ENCODE results near the gene EEF1AKMT2. TPM values are rescaled to one million over a fixed set of nuclear protein-coding genes. Genes with fewer than 3 reads are reported as not detected.

Gene EEF1AKMT2
- total and polyA plus RNA-seq, 9 of the 15 experiments (the other 6 are each of a cell fraction or from before 2014, with no cell fraction given) = 9.3 to 34.3 (median 23.7) TPM

- TF ChIP-seq SMAD2 (IDR thresholded peaks at IDR 0.05; ENCODE audit: low read depth, low read length) = no peak
- no peak for TF ChIP-seq BCL6 (CRISPR knock-in tag; IDR thresholded peaks at IDR 0.05)
- TF ChIP-seq ZFP30 (CRISPR knock-in tag; IDR thresholded peaks at IDR 0.05; ENCODE audit: borderline replicate concordance) = no peak
- TF ChIP-seq, protein P1, sequence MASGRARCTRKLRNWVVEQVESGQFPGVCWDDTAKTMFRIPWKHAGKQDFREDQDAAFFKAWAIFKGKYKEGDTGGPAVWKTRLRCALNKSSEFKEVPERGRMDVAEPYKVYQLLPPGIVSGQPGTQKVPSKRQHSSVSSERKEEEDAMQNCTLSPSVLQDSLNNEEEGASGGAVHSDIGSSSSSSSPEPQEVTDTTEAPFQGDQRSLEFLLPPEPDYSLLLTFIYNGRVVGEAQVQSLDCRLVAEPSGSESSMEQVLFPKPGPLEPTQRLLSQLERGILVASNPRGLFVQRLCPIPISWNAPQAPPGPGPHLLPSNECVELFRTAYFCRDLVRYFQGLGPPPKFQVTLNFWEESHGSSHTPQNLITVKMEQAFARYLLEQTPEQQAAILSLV (tag; IDR thresholded peaks at IDR 0.05) = no peak
- no peak for TF ChIP-seq ETS2 (tag; IDR thresholded peaks at IDR 0.05; ENCODE audit: borderline replicate concordance, poor library complexity, severe bottlenecking)
- TF ChIP-seq ZNF584 (CRISPR knock-in tag; IDR thresholded peaks at IDR 0.05; ENCODE audit: low read depth) = no peak
- no peak for TF ChIP-seq ZNF316 (IDR thresholded peaks at IDR 0.05)
- TF ChIP-seq EHMT2 (IDR thresholded peaks at IDR 0.05) = no peak
- no peak for TF ChIP-seq NFE2L1 (tag; IDR thresholded peaks at IDR 0.05; ENCODE audit: borderline replicate concordance, low read depth)
- no peak for TF ChIP-seq MCM2 (IDR thresholded peaks at IDR 0.05; ENCODE audit: low read depth)
- no peak for TF ChIP-seq ATF4 (CRISPR knock-in tag; IDR thresholded peaks at IDR 0.05)
- TF ChIP-seq NKRF (IDR thresholded peaks at IDR 0.05; ENCODE audit: borderline replicate concordance) = 0 out of 2 replicates have a peak, but pooled peaks have one; percentile 12
- no peak for TF ChIP-seq NCOR1 (IDR thresholded peaks at IDR 0.05)
- no peak for TF ChIP-seq HLTF (IDR thresholded peaks at IDR 0.05)
- TF ChIP-seq CCAR2 (IDR thresholded peaks at IDR 0.05; ENCODE audit: low read depth, low read length) = no peak
- TF ChIP-seq PBX2 (CRISPR knock-in tag; IDR thresholded peaks at IDR 0.05; ENCODE audit: low read depth) = no peak
- TF ChIP-seq PBX2 (tag; conservative IDR thresholded peaks at IDR 0.05; ENCODE audit: low read depth) = no peak
- no peak for TF ChIP-seq JUN (IDR thresholded peaks at IDR 0.05; ENCODE audit: borderline replicate concordance, low read depth, low read length)
- TF ChIP-seq JUN (CRISPR knock-in tag; IDR thresholded peaks at IDR 0.05; ENCODE audit: borderline replicate concordance) = no peak; the same call in 1 of the 2 replicates
- TF ChIP-seq ZBTB2 (IDR thresholded peaks at IDR 0.05) = no peak; the same call in 1 of the 2 replicates
- TF ChIP-seq SRSF7 (optimal IDR thresholded peaks at IDR 0.05; ENCODE audit: low read depth, low read length) = no peak
Observed at GRCh38 chr10:124791547-124792348, at the start of gene EEF1AKMT2 (continued).
